Measurements from ENCODE around the gene TSHR. TPM values are rescaled to one million over a fixed set of nuclear protein-coding genes. Genes with fewer than 3 reads are reported as not detected.
"Not testable (repeated sequence)": the region's sequence is repeated elsewhere in the genome, so short reads cannot be mapped to it uniquely, and the experiment has no call there.

Gene TSHR
- total and polyA plus RNA-seq, 3 donors from 2014 or later: 0.87 to 0.88 TPM; not detected in 1

GRCh38 chr14:81103443-81103842, 148.0 kb downstream of the TSHR start:
- H3K4me3 ChIP-seq: no peak overlapping the region
- no peak overlapping the region for H3K27ac ChIP-seq
- TF ChIP-seq CTCF (IDR thresholded peaks at IDR 0.05) (no peak), POLR2A (IDR thresholded peaks at IDR 0.05) (no peak)
- WGBS, 2 donors: 92 to 93% methylated on average over 5 of the region's 5 CpGs
- intact Hi-C loops (cut with DNase I; ENCODE audit: low total_unique reads): no loop called here
- no peaks in the 10 kb centered on the region for H3K4me1 ChIP-seq
- H3K36me3 ChIP-seq (ENCODE audit: low read depth, missing control alignments): no peaks in the 10 kb centered on the region
- DNase-seq: no peak
- no peaks in the 10 kb centered on the region for H3K9me3 ChIP-seq
- no peaks in the 10 kb centered on the region for H3K27me3 ChIP-seq

GRCh38 chr14:81105378-81105777, 150.0 kb downstream of the TSHR start:
- Histone ChIP-seq H3K27ac (no peak overlapping the region), H3K27me3 (no peaks in the 10 kb centered on the region), H3K4me3 (no peak overlapping the region), H3K4me1 (no peaks in the 10 kb centered on the region), H3K36me3 (ENCODE audit: low read depth, missing control alignments) (no peaks in the 10 kb centered on the region), H3K9me3 (no peaks in the 10 kb centered on the region)
- TF ChIP-seq CTCF (IDR thresholded peaks at IDR 0.05) (no peak), POLR2A (IDR thresholded peaks at IDR 0.05) (no peak)
- intact Hi-C loops (cut with DNase I; ENCODE audit: low total_unique reads): no loop called here
- DNase-seq: no peak
- WGBS, 2 donors: 44 to 54% methylated on average over 1 of the region's 1 CpG

- Histone ChIP-seq H3K9me3 (no peaks in the 10 kb centered on the region), H3K4me3 (no peak overlapping the region), H3K27ac (no peak overlapping the region), H3K27me3 (no peaks in the 10 kb centered on the region), H3K4me1 (no peaks in the 10 kb centered on the region), H3K36me3 (ENCODE audit: low read depth, missing control alignments) (no peaks in the 10 kb centered on the region)
- 53 to 74% methylated on average over 1 of the region's 1 CpG for WGBS, 2 donors
- DNase-seq: no peak
- intact Hi-C loops (cut with DNase I; ENCODE audit: low total_unique reads): no loop called here
- TF ChIP-seq POLR2A (IDR thresholded peaks at IDR 0.05): no peak
- no peak for TF ChIP-seq CTCF (IDR thresholded peaks at IDR 0.05)
These were observed 150.5 kb downstream of the TSHR start for GRCh38 chr14:81105961-81106360.

- intact Hi-C loops (cut with DNase I; ENCODE audit: low total_unique reads): no loop called here
- Histone ChIP-seq H3K4me3 (no peak overlapping the region), H3K27ac (no peak overlapping the region), H3K4me1 (no peaks in the 10 kb centered on the region), H3K9me3 (no peaks in the 10 kb centered on the region), H3K36me3 (ENCODE audit: low read depth, missing control alignments) (no peaks in the 10 kb centered on the region), H3K27me3 (no peaks in the 10 kb centered on the region)
- no peak for TF ChIP-seq CTCF (IDR thresholded peaks at IDR 0.05)
- 92 to 95% methylated on average over 2 of the region's 2 CpGs for WGBS, 2 donors
- DNase-seq: no peak
These were observed 154.8 kb downstream of the TSHR start for GRCh38 chr14:81110186-81110585.

GRCh38 chr14:81113176-81113575, 157.8 kb downstream of the TSHR start:
- intact Hi-C loops (cut with DNase I; ENCODE audit: low total_unique reads): no loop called here
- H3K4me3 ChIP-seq: no peak overlapping the region
- TF ChIP-seq CTCF (IDR thresholded peaks at IDR 0.05) (no peak), POLR2A (IDR thresholded peaks at IDR 0.05) (no peak)
- H3K27ac ChIP-seq: no peak overlapping the region
- H3K9me3 ChIP-seq: no peaks in the 10 kb centered on the region
- 78% methylated on average over 2 of the region's 2 CpGs for WGBS, 2 donors
- no peak for DNase-seq
- H3K27me3 ChIP-seq: no peaks in the 10 kb centered on the region
- H3K4me1 ChIP-seq: no peaks in the 10 kb centered on the region
- no peaks in the 10 kb centered on the region for H3K36me3 ChIP-seq (ENCODE audit: low read depth, missing control alignments)

- WGBS, 2 donors: 83 to 86% methylated on average over 31 to 34 of the region's 34 CpGs
- intact Hi-C loops (cut with DNase I; ENCODE audit: low total_unique reads); H3K4me1 ChIP-seq; H3K4me3 ChIP-seq; H3K27ac ChIP-seq; DNase-seq; H3K9me3 ChIP-seq; H3K27me3 ChIP-seq; H3K36me3 ChIP-seq (ENCODE audit: low read depth, missing control alignments): not testable (repeated sequence)
These were observed 158.8 kb downstream of the TSHR start for GRCh38 chr14:81113945-81114820.
